GM04504 (cell line): Measurements from ENCODE around the gene NRSN2.

Experiments used
- DNase-seq: peaks from one replicate; pipeline ENCODE4 v3.0.0-alpha.2; 2012; ENCODE audit warnings: low read depth

Gene NRSN2, protein sequence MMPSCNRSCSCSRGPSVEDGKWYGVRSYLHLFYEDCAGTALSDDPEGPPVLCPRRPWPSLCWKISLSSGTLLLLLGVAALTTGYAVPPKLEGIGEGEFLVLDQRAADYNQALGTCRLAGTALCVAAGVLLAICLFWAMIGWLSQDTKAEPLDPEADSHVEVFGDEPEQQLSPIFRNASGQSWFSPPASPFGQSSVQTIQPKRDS

DNA sequence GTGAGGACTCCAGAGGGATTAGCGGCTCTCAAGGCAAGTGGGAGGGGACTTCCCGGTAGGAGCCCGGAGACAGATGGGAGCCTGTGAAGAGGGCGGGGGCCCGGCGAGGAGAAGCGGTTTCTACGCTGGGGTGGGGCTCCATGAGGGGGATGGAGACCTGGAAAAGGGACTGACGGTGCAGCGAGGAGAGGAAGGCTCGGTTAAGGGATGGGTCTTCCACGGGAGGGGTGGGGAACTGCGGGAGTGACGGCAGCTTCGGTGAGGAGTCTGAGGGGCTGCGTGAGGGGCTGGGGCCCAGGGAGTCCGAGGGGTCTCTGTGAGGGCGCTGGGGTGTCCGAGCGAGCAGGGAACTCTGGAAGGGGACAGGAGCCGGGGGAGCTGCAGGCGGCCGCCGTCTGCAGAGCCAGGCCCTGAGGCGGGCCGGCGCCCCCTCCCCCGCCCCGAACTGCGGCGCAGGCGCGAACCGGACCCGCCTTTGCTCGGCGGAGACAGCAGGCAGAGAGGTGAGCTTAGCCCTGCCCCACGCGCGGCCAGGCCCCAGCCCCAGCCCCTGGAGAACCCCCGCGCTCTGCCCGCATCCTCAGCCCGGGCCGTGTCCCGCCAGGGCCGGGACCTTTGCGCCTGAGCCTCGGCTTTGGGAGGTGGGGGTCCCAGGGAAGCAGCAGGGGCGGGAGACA, at the start of gene NRSN2:
NRSN2 (plus strand) TSS at position 472 of the 677 bp plus-strand sequence. CDS start 2,533 bp downstream, outside the sequence.
- DNase-seq: no peak

DNA sequence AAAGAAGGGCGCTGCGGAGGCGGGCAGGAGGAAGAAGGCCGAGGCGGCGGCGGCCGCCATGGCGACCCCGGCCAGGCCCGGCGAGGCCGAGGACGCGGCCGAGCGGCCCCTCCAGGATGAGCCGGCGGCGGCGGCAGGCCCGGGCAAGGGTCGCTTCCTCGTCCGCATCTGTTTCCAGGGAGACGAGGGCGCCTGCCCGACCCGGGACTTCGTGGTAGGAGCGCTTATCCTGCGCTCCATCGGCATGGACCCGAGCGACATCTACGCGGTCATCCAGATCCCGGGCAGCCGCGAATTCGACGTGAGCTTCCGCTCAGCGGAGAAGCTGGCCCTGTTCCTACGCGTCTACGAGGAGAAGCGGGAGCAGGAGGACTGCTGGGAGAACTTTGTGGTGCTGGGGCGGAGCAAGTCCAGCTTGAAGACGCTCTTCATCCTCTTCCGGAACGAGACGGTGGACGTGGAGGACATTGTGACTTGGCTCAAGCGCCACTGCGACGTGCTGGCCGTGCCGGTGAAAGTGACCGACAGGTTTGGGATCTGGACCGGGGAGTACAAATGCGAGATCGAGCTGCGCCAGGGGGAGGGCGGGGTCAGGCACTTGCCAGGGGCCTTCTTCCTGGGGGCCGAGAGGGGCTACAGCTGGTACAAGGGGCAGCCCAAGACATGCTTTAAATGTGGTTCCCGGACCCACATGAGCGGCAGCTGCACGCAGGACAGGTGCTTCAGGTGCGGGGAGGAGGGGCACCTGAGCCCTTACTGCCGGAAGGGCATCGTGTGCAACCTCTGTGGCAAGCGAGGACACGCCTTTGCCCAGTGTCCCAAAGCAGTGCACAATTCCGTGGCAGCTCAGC, 48.8 kb upstream of the NRSN2 start:
- DNase-seq: peak; percentile 47

DNA sequence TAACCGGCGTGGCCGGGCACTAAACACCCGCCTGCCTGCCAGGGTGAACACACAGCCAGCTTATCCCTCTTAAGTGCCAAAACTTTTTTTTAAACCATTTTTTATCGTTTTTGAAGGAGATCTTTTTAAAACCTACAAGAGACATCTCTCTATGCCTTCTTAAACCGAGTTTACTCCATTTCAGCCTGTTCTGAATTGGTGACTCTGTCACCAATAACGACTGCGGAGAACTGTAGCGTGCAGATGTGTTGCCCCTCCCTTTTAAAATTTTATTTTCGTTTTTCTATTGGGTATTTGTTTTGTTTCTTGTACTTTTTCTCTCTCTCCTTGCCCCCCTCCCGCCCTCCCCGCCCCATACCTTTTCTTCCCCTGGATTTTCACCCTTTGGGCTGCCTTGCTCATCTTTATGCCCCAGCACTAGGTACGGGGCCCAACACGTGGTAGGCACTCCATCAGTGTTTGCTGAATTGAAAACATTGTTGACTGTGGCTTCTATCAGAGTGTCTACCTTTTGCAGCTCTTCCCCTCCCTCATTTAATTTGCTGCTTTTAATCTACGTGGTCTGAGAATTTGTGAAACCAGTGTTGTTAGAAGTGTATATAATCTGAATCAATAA, 48.0 kb upstream of the NRSN2 start:
- no peak for DNase-seq

DNA sequence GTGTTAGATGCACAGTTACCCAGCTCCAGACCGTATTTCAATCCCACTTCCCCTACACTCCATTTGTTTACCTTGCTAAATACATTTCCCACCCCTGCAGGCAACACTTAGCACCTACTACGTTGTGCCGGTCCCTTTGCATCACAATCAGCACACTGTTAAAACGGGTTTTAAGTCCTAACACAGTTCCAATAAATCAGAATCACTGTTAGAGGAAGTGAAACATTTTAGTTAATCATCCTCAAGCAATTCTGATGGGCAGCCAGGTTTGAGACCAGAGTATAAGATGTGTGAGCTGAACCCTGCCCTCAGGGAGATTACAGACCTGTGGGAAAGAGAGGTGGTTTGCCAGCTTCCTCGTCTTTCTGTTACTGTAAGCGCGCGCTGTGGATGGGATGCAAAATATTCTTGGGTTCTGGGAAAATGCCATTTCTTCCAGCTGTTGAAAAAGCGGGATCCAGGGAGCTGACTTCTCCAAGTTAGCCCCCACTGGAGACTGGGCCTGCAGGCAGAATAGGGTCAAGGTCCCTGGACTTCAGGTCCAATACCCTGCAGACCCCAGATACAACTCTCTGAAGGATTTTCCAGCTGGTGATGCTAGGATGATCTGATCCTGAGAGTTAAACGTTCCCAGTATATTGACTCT, 46.4 kb upstream of the NRSN2 start:
- no peak for DNase-seq

DNA sequence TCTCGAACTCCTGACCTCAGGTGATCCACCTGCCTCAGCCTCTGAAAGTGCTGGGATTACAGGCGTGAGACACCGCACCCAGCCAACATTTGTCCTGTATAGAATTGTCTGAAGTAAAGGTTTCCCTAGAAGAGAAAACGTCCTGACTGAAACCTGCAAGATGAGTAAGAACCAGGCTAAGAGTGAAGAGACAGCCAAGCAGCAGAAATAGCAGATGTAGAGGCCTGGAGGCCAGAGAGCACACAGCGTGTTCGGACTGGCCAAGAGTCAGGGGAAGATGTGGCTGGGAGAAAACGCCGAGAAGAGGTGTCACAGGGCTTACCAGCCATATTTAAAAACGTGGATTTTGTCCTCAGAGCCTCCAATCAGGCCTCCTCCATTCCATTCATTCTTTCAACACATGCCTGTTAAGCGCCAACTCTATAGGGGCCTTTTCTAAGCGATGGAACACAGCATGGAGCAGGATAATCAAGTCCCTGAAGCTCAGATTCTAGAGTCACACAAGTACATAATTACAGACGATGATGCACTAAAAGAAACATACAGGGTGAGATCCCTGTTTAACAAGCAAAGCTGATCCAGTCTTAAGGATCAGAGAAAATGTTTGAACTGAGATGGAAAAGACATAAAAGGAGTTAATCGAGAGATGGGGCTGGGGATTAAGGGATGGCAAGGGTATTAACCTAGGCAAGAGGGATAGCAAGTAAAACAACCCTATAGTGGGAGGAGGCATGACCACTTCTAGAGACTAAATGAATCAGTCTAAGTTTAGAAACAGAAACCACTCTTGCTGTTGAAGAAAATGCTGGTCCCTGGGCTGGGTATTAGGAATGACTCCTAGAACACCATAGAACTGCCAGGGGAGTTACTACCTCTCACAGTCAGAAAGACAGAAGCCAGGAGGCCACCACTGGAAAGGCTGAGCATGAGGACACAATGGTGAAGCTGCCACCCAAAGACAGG, 44.7 kb upstream of the NRSN2 start:
- no peak for DNase-seq

DNA sequence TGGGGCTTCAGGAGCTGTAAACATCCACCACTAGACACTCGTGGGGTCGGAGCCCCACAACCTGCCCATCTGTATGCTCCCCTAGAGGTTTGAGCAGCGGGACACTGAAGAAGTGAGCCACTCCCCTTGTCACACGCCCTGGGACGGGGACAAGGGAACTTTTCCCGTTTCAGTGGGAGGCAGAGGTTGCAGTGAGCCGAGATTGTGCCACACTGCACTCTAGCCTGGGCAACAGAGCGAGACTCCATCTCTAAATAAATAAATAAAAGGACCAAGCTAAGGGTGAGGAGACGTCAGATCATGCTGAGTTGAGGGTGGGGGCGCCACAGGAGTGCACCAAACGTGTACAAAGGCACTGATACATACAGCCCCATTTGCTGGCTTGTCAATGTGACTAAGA, 41.2 kb upstream of the NRSN2 start:
- DNase-seq: no peak

DNA sequence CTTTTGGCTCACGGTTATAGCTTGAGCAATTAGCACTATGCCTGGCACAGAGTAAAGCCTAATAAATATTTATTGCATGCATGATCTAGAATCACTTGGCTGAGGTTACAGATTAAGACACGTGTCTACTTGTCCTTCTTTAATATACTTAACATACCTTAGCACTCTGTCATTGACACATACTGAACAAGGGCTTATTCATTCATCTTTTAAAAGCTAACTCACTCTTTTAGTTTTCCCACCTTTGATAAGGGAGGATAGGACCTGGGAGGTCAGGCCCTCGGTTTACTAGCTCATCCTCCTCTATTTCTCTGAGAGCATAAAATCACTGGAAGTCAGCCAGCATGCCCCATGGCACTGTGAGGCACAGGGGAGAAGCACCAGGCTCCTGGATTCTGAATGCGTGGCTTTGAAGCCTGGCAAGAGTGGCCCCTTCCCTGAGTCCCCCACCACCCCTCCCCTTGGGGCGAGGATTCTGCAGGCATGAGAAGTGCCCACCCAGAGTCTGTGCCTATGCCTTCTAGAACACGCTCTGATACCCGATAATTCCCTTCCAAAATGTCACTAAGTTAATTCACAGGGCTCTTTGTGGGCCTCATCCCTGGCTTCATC, 38.4 kb upstream of the NRSN2 start:
- DNase-seq: no peak

DNA sequence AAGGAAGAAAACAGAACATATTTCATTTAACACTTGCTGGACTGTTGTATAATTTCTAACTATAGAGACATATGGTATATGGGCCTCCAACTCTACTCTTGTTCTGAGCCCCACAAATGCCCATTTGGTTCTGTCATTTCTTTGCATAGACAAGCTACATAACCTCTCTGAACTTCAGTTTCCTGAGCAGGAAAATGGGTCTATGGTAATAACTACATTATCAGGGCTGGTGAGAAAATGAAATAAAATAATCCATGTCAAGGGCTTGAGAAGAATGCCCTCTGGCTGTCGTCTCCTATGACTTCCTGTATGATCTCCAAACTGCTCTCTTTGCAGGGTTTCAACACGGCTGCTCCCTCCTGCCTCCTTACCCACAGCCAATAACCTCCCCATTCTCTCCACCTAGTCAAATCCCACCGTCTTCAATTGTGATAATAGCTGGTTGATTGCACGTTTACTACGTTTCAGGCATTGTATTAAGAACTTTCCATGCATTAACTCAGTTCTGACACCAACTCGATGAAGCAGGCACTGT, 37.5 kb upstream of the NRSN2 start:
- DNase-seq: no peak

DNA sequence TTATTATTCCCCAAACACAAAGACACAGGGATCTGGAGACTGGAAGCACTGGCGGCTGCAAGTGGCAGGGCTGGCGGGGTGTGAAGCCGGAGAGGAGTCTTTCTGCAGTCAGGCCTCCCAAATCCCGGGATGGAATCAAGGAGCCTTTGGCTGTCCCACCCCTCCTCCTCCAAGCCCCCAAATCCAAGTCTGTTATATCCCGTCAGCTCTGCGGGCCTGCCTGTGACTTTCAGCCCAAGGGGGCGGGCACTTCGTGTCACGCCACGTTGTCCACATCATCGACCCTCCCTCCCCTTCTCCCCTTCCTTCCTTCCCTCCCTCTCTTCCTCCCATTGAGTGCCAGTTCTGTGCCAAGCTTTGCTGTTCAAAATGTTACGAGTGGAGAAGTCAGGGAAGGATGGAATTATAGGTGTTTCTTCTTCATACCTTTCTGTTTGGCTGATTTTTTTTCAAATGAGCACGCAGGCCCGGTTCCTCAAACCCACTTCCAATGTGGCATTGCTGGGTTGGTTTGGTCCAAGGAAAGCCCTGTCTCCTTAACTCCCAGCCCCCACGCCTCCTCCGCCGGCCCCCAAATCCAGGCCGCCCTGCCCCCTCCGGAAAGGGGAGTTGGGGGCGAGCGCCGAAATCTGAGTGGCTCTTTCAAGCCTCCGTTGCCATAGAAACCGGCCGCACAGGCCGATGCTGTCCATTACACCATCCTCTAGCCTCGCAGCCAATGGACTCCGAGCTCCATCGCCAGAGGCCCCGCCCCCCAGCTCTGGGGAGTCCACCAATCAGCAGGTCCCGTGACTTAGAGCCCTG, 36.9 kb upstream of the NRSN2 start:
- DNase-seq: peak; percentile 98

DNA sequence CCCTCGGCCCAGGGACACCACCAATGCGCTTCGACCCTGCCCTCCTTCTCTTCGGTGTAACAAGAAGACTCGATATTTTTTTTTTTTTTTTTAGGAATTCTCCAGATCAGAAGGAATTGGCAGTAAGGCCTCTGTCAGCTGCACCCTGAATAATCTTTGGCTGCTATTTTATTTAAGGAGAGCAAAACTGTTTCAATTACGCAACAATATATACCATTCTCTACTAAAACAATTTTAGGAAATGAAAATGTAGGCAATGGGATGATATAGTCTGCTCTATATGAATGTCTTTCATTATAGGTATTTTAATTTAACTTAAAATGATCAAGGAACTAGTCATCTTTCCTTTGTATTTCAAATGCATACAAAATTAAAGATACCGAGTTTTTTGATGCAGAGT, 36.3 kb upstream of the NRSN2 start:
- no peak for DNase-seq

DNA sequence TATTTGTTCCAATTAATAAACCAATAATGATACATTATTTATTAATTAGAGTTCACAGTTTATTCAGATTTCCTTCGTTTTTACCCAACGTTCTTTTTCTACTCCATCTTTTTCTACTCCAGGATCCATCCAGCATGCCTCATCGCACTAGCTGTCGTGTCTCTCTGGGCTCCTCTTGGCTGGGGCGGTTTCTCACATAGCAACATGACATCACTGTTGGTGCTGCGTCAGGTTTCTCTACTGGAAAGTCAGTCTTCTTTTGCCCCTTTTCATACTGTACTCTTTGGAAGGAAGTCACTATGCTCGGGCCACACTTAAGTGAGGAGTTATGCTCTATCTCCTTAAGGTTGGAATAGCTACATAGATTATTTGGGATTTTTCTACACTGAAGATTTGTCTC, 35.3 kb upstream of the NRSN2 start:
- no peak for DNase-seq

DNA sequence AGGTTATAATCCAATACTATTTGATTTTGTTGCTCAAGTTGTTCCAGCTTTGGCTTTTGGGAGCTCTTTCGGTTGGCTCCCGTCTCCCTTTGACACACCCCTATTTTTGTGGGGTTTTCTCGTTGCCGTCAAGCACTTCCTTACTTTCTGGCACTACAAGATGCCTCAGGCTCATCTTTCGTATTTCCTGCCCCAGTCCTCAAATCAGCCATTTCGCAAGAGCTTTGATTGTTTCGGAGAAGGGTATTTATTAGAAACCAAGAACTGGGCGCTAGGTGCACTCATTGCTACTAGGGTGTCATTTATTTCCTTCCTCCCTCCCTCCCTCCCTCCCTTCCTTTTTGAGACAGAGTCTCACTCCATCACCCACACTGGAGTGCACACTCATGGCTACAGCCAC, 34.8 kb upstream of the NRSN2 start:
- DNase-seq: no peak

DNA sequence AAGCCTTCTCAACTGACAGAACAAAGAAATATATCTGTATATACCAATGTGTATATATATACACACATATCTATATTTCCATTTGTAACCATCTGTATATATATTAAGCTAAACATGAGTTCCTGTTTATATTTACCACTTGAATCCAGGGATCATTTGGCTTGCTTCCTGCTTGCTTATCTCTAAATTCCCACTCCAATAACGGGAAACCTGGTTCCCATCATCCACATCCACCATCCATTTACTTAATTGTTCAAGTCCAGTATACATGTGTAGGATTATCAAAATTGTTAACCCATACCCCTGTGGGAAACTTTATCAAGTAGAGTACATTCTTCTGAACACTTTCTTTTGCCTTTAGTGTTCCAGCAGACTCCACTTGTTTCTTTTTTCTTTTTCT, 34.0 kb upstream of the NRSN2 start:
- DNase-seq: no peak

DNA sequence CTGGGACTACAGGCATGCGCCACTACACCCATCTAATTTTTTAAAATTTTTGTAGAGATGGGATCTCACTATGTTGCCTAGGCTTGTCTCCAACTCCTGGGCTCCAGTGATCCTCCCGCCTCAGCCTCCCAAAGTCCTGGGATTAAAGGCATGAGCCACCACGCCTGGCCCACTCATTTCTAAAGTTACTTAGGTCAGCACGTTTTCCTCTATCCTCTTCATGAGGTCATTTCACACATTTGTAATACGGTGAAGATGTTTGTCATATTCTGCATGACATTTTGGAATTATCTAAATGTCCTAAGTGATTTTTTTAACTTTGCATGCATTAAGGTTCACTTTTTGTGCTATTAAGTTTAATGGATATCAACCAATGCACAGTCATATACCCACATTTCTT, 33.5 kb upstream of the NRSN2 start:
- DNase-seq: no peak

DNA sequence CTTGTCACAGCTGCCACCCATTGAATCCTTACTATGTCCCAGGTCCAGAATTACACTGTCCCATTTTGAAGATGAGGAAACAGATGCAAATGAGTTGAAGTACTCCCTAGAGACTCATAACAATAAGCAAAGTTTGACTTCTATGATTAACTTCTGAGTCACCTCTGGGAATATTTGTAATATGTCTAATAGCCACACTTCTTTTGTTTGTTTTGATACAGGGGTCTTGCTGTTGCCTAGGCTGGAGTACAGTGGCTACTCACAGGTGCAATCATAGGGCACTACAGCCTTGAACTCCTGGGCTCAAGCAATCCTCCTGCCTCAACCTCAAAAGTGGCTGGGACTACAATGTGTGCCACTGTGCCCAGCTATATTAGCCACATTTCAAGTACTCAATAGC, 33.0 kb upstream of the NRSN2 start:
- peak; percentile 45 for DNase-seq

DNA sequence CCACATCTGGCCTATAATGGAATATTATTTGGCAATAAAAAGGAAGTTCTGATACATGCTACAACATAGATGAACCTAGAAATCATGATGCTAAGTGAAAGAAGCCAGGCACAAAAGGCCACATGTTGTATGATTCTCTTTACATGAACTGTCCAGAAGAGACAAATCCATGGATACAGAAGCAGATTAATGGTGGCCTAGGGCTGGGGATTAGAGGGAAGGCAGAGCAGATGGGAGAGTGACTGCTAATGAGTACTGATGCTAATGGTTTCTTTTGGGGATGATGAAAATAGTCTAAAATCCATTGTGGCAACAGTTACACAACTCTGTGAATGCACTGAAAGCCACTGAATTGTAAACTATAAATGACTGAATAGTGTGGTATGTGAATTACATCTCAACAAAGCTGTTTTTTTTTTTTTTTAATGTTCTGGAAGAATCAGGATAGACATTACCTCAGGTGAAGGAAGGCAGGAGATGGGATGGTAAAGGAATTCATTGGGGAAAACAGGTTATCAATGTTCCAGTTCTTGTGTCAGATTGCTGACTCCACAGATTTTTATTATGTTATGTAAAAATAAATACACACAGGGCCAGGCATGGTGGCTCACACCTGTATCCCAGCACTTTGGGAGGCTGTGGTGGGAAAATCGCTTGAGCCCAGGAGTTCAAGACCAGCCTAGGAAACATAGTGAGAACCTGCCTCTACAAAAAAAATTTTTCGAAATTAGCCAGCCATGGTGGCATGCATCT, 30.4 kb upstream of the NRSN2 start:
- peak; percentile 62 for DNase-seq

DNA sequence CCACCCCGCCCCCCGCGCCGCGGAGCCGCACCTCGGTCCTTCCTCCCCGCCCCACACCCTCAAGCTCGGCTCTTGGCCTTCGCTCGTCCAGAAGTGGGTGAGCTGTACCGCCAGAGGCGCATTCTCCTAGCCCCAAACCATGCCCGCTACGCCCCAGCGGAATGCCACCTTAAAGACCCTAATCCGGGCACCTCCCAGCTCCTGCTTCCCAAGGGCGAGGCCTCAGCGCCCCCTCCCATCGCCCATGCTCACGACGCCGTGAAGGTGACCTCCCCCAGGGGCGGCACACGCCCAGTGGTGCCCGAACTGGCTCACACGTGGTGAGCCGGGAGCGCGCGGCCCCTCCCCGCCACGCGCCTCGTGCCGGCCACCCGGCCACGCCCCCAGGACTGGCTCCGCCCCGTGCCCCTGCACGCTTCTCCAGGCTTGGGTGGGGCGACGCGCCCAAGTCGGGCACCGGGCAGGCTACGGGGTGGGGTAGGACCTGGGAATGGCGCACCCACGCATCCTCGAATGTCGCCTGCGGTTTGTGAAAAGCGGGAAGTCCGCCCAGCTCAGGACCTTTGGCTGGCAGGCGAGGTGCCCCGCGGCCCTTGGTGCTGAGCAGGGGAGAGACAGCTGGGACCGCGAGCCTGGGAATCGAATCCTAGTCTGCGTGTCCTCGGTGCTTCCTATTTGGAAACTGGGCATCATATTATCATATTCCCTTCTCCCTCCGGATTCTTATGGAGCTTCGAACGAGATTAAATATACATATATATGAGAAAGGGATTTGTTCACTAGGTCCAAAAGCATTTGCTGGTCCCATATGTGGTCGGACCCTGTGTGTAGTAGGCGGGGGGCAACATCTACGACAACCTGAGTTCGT, 22.5 kb upstream of the NRSN2 start:
- DNase-seq: peak; percentile 65
